Measurements from ENCODE around the gene FOLR1.

FOLR1 gene

GRCh38 chr11:72224564-72225410 is 32.8 kb downstream of the FOLR1 start, which contains the start of gene INPPL1:
INPPL1 (plus strand) TSS chr11:72224767; CDS start chr11:72224985, 218 bp downstream.
- DNase-seq, result no peak

GRCh38 chr11:72225411-72225951 is 33.5 kb downstream of the FOLR1 start:
- no peak for DNase-seq

GRCh38 chr11:72226701-72227100 is 34.8 kb downstream of the FOLR1 start:
- DNase-seq, result no peak

- no peak for DNase-seq
Observed at GRCh38 chr11:72227316-72228228, 35.6 kb downstream of the FOLR1 start.

- DNase-seq, result no peak
Observed at GRCh38 chr11:72228229-72228843, 36.4 kb downstream of the FOLR1 start.

GRCh38 chr11:72228844-72229231 is 36.9 kb downstream of the FOLR1 start:
- DNase-seq, result no peak

- DNase-seq, result no peak
Observed at GRCh38 chr11:72229336-72229924, 37.5 kb downstream of the FOLR1 start.

GRCh38 chr11:72229925-72230763 is 38.2 kb downstream of the FOLR1 start:
- no peak for DNase-seq

GRCh38 chr11:72230764-72231365 is 38.9 kb downstream of the FOLR1 start:
- DNase-seq, result no peak

- no peak for DNase-seq
Observed at GRCh38 chr11:72231396-72232259, 39.7 kb downstream of the FOLR1 start.

- DNase-seq, result no peak
Observed at GRCh38 chr11:72232260-72233055, 40.5 kb downstream of the FOLR1 start.

GRCh38 chr11:72233056-72233772 is 41.3 kb downstream of the FOLR1 start:
- no peak for DNase-seq

GRCh38 chr11:72233773-72234513 is 42.0 kb downstream of the FOLR1 start:
- DNase-seq, result no peak

GRCh38 chr11:72234514-72234830 is 42.5 kb downstream of the FOLR1 start:
- no peak for DNase-seq

GRCh38 chr11:72234920-72235319 is 43.0 kb downstream of the FOLR1 start:
- DNase-seq, result no peak

- DNase-seq, result no peak
Observed at GRCh38 chr11:72235351-72236057, 43.6 kb downstream of the FOLR1 start.

GRCh38 chr11:72236083-72236697 is 44.2 kb downstream of the FOLR1 start:
- DNase-seq, result no peak

All from kidney glomerular epithelial cell (primary cell).